GM12878 (cell line): Measurements from ENCODE around the gene GIGYF2. TPM values are rescaled to one million over a fixed set of nuclear protein-coding genes. Genes with fewer than 3 reads are reported as not detected.

Source experiments
- ASH2L ChIP-seq: fragments of 300-600, 200-600 bp; sonication (generic); IDR thresholded peaks from 2 replicates; pipeline ENCODE4 v1.6.1; 2017; ENCODE audit warnings: low read depth, mild to moderate bottlenecking, borderline replicate concordance
- ATF7 ChIP-seq: fragments of 450-650 bp; IDR thresholded peaks from 2 replicates; pipeline ENCODE4 v1.6.1; 2016; ENCODE audit warnings: low read depth, mild to moderate bottlenecking
- CREM ChIP-seq: IDR thresholded peaks from 2 replicates; pipeline ENCODE4 v1.6.1; 2014; ENCODE audit warnings: antibody characterized with exemption, low read depth
- DPF2 ChIP-seq: fragments of 450-650 bp; IDR thresholded peaks from 2 replicates; pipeline ENCODE4 v1.6.1; 2017; ENCODE audit warnings: mild to moderate bottlenecking
- E2F4 ChIP-seq: IDR thresholded peaks from 2 replicates; pipeline ENCODE4 v1.6.1; 2012; ENCODE audit warnings: low read depth, low read length, improper control_type of control experiment
- EED ChIP-seq: sonication (generic); IDR thresholded peaks from 2 replicates; pipeline ENCODE4 v1.6.1; 2016; ENCODE audit warnings: antibody characterized with exemption, low read depth
- EGR1 ChIP-seq, 2 experiments: IDR thresholded peaks; 1 replicate in 1 of 2; 2 replicates in 1 of 2; pipeline ENCODE4 v1.6.1; 2011 to 2012; ENCODE audit warnings: low read depth in 2 of 2, low read length in 2 of 2, borderline replicate concordance in 1 of 2, mild to moderate bottlenecking in 1 of 2, moderate library complexity in 1 of 2
- IKZF2 ChIP-seq, 2 experiments: fragments of 450-650 bp; IDR thresholded peaks; 2 replicates each; pipeline ENCODE4 v1.6.1; 2017; ENCODE audit warnings: mild to moderate bottlenecking in 2 of 2, moderate library complexity in 2 of 2
- MLLT1 ChIP-seq: fragments of 450-650 bp; IDR thresholded peaks from 2 replicates; pipeline ENCODE4 v1.6.1; 2016; ENCODE audit warnings: mild to moderate bottlenecking
- NFYA ChIP-seq: IDR thresholded peaks from 2 replicates; pipeline ENCODE4 v1.6.1; 2011; ENCODE audit warnings: low read depth, mild to moderate bottlenecking, low read length, improper control_type of control experiment, borderline replicate concordance
- RELA ChIP-seq: fragments of 450-650 bp; IDR thresholded peaks from 2 replicates; pipeline ENCODE4 v1.8.0; 2014; ENCODE audit warnings: borderline replicate concordance; ENCODE audit not compliant: partially characterized antibody
- RUNX3 ChIP-seq: IDR thresholded peaks from 2 replicates; pipeline ENCODE4 v1.6.1; 2012; ENCODE audit warnings: low read length, inconsistent platforms
- SKIL ChIP-seq: fragments of 450-650 bp; IDR thresholded peaks from 2 replicates; pipeline ENCODE4 v1.6.1; 2017; ENCODE audit warnings: mild to moderate bottlenecking, low read depth, inconsistent platforms; ENCODE audit not compliant: poor library complexity, severe bottlenecking
- ZNF384 ChIP-seq: IDR thresholded peaks from 2 replicates; pipeline ENCODE4 v1.6.1; 2012; ENCODE audit warnings: low read depth, mild to moderate bottlenecking, low read length, improper control_type of control experiment, borderline replicate concordance
- ZZZ3 ChIP-seq: IDR thresholded peaks from 2 replicates; pipeline ENCODE4 v1.6.1; 2011; ENCODE audit warnings: low read depth; ENCODE audit not compliant: control insufficient read depth, insufficient read length
- polyA plus RNA-seq, 11 experiments: library from polyadenylated mRNA; depleted of rRNA in 4 of 11; unstranded in 6 of 11; stranded (reverse) in 5 of 11; fragments of >200 nt; fragmentation: Nextera tagmentation in 4 of 11; fragmentation: Illumina TruSeq in 1 of 11; extraction: Ambion mirVana in 4 of 11; extraction: Trizol in 1 of 11; gene quantifications; 1 replicate in 1 of 11; 2 replicates in 10 of 11; pipeline versions ENCODE4 v1.2.1 to v1.2.3, GENCODE V29; 2011 to 2016; ENCODE audit warnings: inconsistent platforms in 2 of 11, missing spikeins in 2 of 11, low read depth in 1 of 11
- total RNA-seq, 4 experiments: library from RNA; depleted of rRNA in 3 of 4; stranded (reverse); fragments of >200 nt in 3 of 4; fragmentation: Illumina TruSeq in 1 of 4; extraction: Trizol in 1 of 4; gene quantifications; 2 replicates each; pipeline versions ENCODE4 v1.2.1 to v1.2.3, GENCODE V29; 2013 to 2021

Gene GIGYF2
- total and polyA plus RNA-seq, 10 of the 15 experiments (the other 5 are each of a cell fraction or from before 2014, with no cell fraction given): 12.2 to 47.2 (median 39.0) TPM

GRCh38 chr2:232697059-232697806 is at the start of gene GIGYF2 (continued):
- TF ChIP-seq E2F4: no peak
- TF ChIP-seq DPF2: peak; percentile 84
- no peak for TF ChIP-seq ZZZ3
- no peak for TF ChIP-seq NFYA
- peak in 1 of 2 experiments; percentile 88; a peak in 2 of 3 replicates for TF ChIP-seq EGR1 (IDR thresholded peaks at IDR 0.05; ENCODE audit: borderline replicate concordance in 1 of 2, low read depth in 2 of 2, low read length in 2 of 2)
- TF ChIP-seq SKIL: no peak
- no peak for TF ChIP-seq MLLT1
- TF ChIP-seq RELA: peak; percentile 38
- TF ChIP-seq ATF7: no peak
- TF ChIP-seq ZNF384: no peak
- TF ChIP-seq CREM: 0 out of 2 replicates have a peak, but pooled peaks have one; percentile 26
- peak; percentile 70; the same call in 1 of the 2 replicates for TF ChIP-seq EED
- TF ChIP-seq RUNX3: peak; percentile 29; the same call in 1 of the 2 replicates
- no peak for TF ChIP-seq ASH2L
- peak; percentile 54 to 76; a peak in 2 of 4 replicates for TF ChIP-seq IKZF2 (IDR thresholded peaks at IDR 0.05)
- TF ChIP-seq, all 136 proteins: peak for 40
